HG03175 (cell line): Measurements from ENCODE around the gene GRK5.

ENCODE experiments used
- ATAC-seq: cut with Tn5 transposase; IDR thresholded peaks from one replicate; pipeline ENCODE4 v1.9.1; 2021; ENCODE audit warnings: mild to moderate bottlenecking, moderate library complexity; ENCODE audit not compliant: unreplicated experiment

Gene GRK5

DNA sequence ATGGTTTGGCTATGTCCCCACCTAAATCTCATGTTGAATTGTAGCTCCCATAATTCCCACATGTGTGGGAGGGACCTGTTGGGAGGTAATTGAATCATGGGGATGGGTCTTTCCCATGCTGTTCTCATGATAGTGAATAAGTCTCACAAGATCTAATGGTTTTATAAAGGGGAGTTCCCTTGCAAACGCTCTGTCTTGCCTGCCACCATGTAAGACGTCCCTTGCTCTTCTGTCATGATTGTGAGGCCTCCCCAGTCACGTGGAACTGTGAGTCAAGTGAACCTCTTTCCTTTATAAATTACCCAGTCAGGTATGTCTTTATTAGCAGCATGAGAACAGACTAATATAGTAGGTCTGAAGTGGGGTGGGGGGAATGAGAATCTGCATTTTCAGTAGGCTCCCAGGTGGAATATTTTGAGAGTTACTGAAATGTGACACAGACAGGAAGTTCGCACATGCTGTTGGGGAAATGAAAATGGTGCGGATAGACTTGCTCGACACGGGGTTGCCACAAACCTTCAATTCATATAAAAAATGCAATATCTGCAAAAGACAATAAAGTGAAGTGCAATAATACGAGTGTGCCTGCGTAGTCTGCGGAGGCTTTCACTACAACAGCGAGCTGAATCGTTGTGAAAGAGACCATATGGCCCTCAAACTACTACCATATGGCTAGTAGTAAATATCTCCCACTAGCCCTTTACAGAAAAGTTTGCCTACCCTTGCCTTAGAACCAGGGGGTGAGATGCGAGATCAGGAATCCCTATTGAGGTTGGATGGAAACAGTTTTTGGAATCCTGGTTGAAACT, 166.1 kb downstream of the GRK5 start:
- no peak for ATAC-seq

DNA sequence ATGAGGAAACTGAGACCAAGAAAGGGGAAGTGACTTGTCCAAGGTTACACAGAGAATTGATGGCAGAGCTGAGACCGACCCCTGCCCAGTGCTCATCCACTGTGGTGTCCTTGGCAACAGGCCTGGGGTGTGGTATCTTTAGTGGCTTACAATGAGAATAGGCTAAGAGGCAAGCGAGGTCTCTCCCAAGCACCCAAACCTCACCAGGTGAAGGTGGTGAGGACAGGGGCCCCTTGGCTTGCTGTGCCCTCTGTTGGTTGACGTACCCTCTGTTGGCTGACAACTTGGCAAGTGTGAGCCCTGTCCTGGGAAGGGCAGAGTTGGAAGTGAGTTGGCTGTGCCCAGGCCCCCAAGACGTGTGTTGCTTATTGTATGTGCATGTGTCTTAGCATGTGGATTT, 166.9 kb downstream of the GRK5 start:
- ATAC-seq = no peak

DNA sequence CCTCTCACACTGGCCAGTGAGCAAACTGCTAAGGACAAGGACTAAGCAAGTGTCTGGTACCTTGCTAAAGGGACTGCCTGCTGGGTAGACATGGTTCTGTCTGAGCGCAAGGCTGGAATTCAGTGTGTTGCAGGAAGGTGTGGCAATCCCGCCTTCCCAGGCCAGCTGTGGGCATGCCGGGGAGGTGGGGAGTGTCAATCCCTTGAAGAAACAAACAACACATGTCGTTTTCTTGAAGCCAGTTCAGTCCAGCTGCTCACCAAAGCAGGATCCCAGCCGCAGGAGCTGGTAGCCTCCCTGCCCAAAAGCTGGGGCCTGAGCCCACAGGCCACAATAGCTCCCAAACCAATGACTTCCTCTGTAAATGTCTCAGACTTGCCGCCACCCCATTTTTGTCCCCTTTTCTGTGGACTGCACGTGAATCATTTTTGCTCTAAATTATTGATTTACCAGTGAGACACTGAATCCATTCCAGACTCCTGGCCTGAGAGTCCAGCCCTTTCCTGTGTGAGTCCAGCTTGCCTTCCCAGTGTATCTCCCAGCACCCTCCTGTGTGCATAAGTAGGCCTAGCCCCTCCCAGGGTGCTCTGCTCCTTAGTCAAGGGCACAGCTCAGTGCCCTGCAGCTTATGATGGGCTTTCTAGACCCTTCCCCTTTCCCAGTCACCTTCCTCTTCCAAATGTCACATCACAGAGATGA, 168.4 kb downstream of the GRK5 start:
- ATAC-seq = no peak

DNA sequence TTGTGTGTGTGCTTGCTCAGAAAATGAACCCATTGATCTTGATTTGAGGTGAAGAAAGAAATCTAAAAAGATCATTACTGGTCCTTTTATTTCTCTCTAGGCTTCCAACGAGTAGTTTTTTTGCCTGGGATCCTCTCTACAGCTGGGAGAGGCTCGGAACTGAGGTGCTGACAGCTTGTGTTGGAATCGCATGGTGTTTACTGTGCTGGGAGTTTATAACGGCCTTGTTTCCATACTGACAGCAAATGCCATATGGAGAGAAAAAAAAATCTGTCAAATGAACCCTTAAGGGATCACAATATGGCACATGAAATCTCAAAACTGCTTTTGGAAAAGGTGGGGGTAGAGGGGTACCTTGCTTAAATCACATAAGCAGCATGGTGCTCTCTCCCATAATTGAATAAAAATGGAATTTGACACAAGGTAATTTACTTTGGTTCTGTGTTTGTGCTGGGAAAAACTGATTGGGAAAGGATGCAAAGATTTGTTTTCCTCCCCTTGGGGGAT, 170.1 kb downstream of the GRK5 start:
- no peak for ATAC-seq

DNA sequence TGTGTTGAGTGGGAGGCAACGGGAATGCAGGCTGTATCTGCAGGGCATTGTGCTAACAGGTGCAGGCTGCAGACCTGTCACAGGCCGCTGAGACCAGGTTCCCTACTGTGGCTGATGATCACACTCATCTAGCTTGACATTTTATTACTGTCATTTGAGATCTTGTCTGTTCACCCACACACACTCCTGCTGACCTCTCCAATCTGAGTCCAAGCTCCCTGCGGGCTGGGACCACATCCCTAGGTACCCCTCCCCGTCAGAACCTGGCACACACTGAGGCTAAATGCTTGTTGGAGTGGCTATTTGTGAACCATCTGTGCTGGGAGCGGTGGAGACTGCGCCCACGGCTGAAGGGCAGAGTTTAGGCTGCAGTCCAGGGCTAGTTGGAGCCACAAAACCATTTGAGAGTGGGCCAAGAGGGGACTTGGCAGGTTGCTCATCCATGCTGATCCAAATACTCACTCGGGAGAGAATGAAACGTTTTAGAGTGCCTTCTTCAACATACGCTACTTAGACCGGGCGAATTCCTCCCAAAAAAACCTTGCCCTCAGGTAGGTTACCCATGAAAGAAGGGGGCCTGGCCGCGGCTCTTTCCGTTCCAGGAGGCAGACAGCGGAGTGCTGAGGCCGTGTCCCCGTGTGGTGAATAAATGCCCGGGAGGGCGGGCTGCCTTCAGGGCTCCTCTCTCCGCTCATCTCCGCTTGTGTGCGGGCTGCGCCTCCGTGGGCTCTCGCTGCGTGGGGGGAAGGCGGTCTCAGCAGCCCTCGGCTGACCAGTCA, 170.8 kb downstream of the GRK5 start:
- no peak for ATAC-seq

GRCh38 chr10:119378737-119379067, 171.3 kb downstream of the GRK5 start:
- ATAC-seq = no peak

DNA sequence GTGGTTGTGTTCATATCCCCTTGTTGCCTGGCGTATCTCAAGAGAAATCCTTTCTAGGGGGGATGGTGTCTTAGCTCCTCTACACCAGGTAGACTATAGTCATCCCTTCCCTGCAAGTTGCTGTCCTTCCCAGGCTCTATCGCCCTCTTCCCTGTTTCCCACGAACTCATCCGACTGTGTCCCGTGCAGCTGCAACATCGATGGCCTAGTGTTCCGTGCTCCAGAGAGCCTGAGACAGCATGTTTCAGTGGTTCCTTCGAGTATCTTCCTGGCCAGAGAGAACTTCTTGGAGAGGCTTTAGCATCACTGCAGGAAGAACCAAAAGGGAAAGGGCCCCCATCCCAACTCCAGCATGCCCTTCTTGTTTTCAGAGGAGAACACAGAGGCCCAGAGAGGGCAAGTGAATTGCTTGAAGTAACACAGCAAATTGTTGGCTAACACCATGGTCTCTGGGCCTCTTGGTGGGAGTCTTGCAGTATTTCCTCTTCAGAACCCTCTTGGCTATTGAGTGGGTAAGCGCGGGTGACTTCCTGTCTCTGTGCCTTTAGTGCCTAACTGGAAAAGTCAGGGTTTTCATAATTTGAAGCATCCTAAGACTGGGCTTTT, 172.2 kb downstream of the GRK5 start:
- ATAC-seq = no peak

DNA sequence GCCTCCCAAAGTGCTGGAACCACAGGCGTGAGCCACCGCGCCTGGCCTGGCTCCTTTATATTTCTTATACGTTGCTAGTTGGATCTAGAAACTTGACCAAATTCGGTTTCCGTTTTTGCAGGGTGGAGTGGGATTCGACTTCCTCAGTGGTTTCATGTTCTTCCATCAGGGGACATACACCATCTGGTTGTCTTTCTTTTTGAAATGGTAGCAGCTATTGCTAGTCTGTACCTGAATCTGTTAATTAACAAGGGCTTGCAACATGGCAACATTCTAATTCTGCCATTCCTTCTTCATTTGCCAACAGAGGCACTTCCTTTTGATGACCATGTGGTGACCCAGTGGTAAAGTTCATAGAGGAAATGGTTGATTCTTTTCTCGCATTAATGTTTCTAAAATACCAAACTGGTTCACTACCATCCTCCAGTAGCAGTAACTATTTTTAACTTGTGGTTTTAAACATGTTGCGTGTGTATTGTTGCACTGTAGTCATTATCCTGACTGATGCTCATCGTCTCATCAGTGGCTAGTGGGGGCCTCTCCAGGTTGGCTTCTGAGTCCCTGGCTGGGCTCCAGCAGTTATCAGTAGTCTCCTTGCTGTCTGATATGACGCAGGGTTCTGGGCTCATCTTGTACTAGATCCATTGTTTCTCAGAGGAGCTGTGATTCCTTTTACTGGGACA, 175.9 kb downstream of the GRK5 start:
- no peak for ATAC-seq

DNA sequence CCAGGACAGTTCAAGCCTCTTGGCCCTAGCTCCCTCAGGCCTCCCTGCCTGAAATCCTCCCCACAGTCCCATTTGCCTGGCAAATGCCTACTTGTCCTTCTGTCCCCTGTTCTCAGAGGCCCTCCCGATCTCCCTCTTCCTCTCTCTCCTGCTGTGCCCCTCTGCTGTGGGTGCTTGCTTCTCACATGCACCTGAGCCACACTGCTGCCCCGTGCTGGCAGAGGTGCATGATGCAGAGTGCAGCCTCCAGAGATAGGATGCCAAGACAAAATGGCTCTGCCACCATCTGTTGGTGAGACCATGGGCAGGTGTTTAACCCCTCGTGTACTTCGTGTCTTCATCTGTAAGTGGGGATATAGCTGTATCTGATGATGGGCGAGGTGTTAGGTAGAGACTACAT, 176.8 kb downstream of the GRK5 start:
- no peak for ATAC-seq

DNA sequence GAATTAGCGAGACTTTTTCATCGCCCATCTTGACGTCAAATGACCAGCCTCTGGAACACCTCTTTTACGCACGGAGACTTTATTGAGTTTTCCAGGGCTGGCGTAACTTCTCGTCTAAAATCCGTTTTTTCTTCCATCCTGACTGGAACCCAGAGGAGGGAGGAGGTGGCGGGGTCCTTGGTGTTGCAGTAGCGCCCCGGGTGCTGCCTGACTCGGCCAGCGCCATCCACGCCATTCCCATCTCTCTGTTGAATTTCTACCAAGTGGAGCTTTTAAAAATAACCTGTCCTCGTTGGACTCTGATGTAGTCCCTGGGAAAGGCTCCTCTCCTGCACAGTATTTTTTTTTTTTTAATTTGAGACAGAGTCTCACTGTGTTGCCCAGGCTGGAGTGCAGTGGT, 179.3 kb downstream of the GRK5 start:
- no peak for ATAC-seq

DNA sequence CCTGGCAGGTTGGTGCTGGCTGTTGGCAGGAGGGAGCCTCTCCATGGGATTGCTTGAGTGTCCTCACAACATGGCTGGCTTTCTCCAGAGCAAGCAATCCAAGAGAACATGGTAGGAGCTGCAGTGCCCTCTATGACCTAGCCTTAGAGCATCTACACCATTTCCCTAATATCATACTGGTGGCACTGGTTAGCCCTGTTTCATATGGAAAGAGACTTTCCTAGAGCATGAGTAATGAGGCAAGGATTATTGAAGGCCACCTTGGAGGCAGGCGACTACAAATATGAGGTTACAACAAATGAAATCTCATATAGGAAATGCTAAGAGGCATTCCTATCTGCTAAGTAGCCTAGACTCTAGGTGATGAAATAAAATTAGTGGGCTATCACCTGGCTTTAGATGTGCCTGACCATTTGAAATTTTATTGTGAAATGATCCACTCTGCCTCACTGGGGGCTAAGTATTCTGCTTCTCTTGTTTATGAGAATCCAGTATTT, 181.5 kb downstream of the GRK5 start:
- no peak for ATAC-seq

- ATAC-seq = no peak
These were observed 184.3 kb downstream of the GRK5 start for GRCh38 chr10:119391440-119392251.

DNA sequence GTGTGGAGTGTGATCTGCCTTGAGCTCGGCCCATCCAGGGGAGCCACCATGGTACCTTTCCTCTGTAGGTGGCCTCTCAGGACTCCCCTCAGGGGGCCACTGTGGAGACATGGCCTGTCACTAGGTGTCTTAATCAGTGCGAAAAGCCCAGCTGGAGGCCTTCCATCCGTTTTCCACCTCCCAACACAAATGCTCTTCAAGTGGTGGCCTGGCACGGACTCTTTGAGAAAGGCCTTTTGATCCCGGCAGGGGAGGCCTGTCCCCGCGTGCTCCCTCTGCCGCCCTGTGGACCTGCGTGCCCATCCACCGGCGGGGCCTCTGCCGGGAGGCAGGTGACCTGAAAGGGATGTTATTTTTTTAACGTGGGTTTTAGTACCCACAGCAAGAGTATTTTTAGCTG, 185.6 kb downstream of the GRK5 start:
- no peak for ATAC-seq

DNA sequence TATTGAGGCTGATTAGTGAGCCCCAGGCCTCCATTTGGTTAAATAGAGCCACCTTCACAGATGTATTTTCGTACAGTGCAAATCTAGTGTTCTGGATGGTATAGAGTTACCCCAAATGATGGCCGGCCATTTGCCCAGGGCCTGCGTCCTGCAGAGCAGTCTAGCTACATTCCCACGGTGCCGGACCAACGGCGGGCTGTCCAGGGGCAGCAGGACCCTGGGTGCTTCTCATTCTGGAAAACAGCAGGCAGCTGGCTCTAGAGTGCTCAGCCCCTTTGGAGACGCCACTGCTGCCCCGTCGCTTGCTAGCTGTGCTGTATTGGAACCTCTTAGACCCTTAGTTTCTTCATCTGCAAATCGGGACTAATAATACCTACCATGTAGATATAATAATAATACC, 186.1 kb downstream of the GRK5 start:
- no peak for ATAC-seq

DNA sequence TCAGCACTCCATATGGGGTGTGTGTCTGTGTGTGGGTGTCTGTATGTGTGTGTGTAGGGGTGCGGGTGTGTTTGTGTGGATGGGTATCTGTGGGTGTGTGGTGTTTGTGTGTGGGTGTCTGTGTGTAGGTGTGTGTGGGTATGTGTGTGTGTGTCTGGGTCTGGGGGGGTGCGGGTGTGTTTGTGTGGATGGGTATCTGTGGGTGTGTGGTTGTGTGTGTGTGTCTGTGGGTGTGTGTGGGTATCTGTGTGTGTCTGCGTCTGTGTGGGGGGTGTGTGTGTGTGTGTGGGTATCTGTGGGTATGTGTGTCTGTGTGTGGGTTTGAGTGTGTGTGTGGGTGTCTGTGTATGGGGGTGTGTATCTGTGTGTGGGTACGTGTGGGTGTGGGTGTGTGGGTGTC, 186.5 kb downstream of the GRK5 start:
- ATAC-seq = no peak

- no peak for ATAC-seq
These were observed 187.4 kb downstream of the GRK5 start for GRCh38 chr10:119394657-119395279.

DNA sequence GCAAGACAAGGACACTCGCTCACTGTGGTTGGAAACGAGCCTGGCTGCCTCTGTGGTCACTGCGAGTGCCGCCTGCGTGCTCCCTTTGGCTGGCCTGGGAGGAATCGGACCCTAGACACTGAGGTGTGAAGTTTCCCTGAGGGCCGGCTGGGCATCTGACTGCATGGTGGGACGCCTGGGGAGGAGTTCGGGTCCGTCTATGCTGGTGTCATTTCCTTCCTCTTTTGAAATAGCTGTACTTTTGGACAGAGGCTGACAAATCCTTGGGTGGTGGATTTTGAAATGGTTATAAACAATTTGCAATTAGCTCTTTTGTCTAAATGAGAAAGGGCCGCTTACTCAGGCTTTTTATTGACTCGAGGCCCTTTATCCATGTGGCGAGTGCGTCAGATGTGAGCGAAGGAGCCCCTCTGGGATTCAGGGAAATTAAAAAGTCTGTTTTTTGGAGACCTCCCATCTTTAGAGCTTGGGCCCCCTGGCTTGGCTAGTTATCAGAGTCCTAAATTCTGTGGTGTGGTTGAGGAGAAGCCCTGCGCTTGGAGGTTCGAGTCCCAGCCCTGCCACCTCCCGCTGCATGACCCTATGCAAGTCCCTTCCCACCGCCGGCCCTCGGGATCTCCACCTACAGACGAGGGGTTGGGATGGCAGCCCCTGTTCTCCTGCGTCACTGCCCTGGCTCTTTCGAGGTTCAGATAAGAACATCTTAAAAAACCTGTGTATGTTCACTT, 188.1 kb downstream of the GRK5 start:
- peak; percentile 57 for ATAC-seq

- ATAC-seq = no peak
These were observed 188.8 kb downstream of the GRK5 start for GRCh38 chr10:119396008-119396708.
